Hematopoietic multipotent progenitor cell treated with erythropoietin and hydrocortisone succinate and interleukin-3 and kit ligand, for 8 days (in vitro differentiated cells): ENCODE measurements around the gene DOCK1.
A peak's percentile ranks its signal among the peaks of the same experiment; 100 is the strongest.
"Not testable (repeated sequence)": the region's sequence is repeated elsewhere in the genome, so short reads cannot be mapped to it uniquely, and the experiment has no call there.

ENCODE experiments used
- DNase-seq: peaks from one replicate; pipeline ENCODE4 v3.0.0-alpha.2; 2015

The DOCK1 gene

DNA sequence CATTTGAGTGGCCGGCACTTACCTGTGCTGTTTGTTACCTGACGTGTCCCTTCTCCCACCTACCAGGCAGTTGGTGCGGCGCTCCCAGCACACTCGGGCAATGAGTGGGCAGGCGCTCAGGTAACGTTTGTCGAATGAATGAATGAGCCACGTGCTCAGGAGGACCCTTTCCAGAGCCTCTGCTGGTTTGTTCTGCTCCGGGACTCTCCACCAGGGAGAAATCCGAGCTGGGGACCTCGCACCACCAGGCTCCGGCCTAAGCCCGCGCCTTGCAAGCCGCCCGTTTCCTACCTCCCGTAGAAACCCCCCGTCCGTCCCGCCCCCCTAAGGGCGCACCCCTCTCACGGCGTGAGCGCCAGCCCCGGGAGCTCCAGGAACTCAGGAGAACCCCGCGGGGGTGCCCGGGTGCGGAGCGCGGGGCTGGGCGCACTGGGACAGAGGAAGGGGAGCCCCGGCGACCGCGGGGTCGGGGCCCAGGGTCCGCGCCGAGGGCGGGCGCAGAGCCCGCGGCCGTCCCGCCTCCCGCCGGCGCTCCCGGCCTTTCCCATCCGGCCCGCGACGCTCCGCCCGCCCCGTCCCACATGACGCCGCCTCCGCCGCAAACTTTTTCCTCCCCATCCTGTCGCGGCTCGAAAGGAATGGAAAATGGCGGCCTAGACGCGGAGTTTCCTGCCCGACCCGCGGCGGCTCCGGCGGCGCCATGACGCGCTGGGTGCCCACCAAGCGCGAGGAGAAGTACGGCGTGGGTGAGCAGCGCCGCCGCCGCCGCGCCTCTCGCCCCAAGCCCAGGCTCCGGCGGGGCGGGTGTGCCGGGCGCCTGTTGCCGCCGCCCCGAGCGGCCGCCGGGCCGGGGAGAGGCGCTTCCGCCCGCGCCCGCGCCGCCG lies at the start of gene DOCK1:
TSS of gene DOCK1 (plus strand) at position 611 of the 884 bp plus-strand sequence. CDS start at position 701, 90 bp downstream.
- peak; percentile 19 for DNase-seq

DNA sequence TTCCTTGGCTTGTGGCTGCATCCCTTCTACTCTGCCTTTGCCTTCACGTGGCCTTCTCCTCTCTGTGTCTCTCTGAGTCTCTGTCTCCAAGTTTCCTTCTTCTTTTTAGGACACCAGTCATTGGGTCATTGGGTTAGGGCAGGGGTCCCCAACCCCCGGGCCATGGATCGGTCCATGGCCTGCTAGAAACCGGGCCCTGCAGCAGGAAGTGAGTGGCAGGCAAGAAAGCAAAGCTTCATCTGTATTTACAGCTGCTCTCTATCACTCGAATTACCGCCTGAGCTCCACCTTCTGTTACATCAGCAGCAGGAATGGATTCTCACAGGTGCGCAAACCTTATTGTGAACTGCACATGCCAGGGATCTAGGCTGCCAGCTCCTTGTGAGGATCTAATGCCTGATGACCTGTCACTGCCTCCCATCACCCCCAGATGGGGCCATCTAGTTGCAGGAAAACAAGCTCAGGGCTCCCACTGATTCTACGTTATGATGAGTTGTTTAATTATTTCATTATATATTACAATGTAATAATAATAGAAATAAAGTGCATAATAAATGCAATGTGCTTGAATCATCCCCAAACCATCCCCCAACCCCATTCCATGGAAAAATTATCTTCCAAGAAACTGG lies 47.9 kb upstream of the DOCK1 start:
- DNase-seq: no peak

- DNase-seq: no peak
Observed at GRCh38 chr10:126867567-126868365, 37.5 kb upstream of the DOCK1 start.

GRCh38 chr10:126868371-126868770 lies 36.9 kb upstream of the DOCK1 start:
- DNase-seq: no peak

DNA sequence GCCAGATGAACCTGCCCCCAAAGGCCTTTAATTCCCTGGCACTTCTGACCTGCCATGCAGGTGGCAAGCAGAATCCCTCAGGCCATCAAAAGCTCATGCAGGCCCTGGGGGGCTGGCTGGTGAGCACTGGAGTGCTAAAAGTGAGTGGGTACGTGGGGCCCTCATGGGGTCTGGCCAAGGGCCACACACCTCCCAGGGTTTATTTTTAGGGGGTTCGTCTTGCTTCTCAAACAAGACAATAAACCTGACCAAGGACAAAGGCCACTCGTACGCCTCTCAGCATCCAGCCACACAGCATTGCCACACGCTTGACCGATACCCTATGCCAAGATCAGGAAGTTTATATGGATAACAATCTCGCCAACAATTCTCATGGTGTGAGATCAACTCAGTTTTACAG lies 33.1 kb upstream of the DOCK1 start:
- no peak for DNase-seq

GRCh38 chr10:126872768-126873167 lies 32.5 kb upstream of the DOCK1 start:
- DNase-seq: no peak

- DNase-seq: no peak
Observed at GRCh38 chr10:126876456-126876855, 28.8 kb upstream of the DOCK1 start.

DNA sequence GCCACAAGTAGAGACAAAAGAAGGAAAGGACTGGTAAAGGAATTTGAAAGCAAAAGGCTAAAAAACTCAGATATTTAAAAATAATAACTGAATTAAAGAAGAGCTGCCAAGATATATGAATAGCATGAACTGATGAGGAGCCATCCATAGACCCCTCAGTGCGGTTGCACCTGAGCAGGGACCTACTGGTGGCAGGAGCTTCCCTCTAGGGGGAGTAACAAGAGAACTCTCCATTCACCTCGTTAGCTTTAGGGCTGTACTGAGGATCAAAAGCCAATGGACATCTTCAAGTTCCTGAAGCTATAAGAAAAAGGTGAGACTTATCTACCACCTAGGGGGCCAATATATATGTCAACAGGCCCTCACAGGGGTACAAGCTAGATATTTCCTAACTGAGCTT lies 27.8 kb upstream of the DOCK1 start:
- no peak for DNase-seq

DNA sequence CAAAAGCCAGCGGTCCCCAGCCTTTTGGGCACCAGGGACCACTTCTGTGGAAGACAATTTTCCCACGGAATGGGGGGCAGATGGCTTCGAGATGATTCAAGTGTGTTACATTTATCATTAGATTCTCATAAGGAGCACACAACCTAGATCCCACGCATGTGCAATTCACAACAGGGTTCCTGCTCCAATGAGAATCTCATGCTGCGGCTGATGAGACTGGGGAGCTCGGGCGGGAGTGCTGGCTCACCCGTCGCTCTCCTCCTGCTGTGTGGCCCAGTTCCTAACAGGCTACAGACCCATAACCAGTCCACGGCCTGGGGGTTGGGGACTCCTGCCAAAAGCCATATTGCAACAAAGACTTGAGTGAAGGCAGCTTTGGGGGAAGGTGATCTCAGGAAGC lies 26.6 kb upstream of the DOCK1 start:
- DNase-seq: no peak

- DNase-seq: no peak
Observed at GRCh38 chr10:126880926-126881325, 24.3 kb upstream of the DOCK1 start.

DNA sequence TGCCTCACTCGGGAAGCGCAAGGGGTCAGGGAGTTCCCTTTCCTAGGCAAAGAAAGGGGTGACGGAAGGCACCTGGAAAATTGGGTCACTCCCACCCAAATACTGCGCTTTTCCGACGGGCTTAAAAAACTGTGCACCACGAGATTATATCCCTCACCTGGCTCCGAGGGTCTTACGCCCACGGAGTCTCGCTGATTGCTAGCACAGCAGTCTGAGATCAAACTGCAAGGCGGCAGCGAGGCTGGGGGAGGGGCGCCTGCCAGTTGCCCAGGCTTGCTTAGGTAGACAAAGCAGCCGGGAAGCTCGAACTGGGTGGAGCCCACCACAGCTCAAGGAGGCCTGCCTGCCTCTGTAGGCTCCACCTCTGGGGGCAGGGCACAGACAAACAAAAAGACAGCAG lies 23.2 kb upstream of the DOCK1 start:
- DNase-seq: not testable (repeated sequence)

GRCh38 chr10:126888436-126888835 lies 16.8 kb upstream of the DOCK1 start:
- DNase-seq: not testable (repeated sequence)

- DNase-seq: no peak
Observed at GRCh38 chr10:126889421-126889820, 15.8 kb upstream of the DOCK1 start.

GRCh38 chr10:126890797-126891196 lies 14.4 kb upstream of the DOCK1 start:
- not testable (repeated sequence) for DNase-seq

DNA sequence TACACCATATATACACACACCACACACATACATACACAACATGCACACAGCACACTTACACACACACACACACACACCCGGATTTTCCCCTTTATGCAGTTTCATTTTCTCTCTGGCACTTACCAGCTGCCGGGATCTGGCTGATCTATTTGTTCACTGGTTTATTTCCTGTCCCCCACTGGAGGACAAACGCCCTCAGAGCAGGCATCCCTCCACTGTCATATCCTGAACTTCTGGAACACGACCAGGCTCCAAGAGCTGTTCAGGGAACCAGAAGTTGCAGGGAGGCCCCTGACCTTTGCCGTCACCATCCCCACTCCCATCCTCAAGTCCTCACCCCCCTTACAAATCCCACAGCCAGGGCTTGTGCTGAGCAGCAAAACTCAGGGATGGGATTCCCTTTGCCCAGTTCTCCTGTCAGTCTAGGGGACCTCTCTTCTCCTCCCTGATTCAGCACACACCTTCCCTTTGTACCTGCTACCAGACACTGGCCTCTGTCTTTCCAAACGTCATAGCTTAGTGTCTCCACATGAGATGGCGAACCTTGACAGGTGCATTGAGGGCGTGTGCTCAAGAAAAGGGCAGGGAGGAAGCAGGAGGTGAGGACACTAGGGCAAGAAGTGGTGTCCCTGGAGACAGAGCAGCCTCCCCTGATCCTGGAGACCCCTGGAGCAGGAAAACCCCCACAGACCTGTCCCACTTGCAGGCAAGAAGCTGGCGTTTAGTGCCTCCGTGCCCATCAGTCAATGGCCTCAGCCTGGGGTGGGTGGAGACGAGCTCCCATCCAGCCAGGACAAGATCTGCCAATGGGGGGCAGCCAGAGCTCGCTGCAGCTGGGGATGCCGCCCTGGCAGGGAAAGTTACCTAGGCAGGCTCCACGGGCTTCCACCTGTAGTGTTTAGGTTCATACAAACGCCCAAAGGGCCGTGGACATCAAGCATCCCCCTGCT lies 12.7 kb upstream of the DOCK1 start:
- no peak for DNase-seq

DNA sequence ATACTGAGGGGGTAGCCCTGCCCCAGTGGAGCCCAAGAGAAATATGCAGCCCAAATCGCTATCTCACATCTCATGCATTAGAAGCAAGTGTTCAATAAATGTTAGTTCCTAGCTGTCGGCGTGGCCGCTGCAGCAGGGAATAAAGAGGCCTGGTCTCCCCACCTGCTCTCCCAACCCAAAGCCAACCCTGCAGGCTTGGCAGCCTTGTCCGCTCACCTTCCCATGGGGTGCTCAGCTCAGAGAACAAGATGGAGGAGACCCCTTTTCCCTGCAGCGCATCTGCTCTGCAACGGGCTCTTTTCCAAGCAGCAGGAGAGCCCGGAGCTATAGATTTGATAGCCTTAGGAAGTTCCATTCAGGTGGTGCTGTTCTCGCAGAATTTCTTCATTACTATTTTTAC lies 12.0 kb upstream of the DOCK1 start:
- no peak for DNase-seq

DNA sequence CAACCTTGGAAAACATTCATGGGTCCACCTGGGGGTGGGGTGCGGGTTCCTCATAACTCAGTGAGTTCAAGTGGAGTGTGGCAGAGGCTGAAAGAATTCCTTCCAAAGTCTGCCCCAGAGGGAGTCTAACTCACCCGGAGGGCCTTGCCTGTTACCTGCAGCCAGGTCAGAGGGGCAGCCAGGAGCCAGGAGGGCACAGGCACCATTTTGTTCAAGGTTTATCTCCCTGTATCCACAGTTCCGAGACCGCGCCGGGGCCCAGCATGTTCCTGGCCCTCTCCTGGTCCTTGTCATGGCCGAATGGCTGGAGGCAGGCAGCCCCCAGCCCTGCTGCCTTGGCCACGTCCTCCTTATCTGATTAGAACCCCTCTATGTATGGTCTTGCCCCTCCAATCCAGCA lies 11.4 kb upstream of the DOCK1 start:
- DNase-seq: no peak

DNA sequence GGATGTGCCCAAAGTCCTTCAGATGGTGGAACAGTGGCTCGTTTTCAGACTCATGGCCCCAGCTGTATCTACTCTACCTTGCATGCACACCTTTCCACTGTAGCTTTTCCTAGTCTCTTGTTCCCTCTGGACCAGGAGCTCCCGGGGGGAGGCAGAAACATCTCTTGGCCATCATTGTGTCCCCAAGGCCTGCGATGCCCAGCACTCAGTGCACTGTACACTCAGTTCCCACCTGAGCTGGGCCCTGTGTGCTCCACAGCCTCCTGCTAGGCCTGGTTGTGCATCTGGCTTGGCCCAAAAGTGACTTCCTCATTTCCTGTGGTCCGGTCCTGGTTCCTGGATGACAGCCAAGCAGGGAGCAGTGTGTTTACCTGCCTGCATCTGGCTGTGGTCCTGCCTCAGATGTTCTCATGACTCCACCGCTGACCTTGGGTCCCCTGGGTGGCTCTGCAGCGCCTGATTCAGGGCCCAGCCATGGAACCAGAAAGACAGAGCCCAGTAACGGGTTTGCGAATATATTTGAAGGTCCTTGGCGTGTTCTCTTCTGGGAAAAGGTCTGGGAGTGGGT lies 9.9 kb upstream of the DOCK1 start:
- no peak for DNase-seq

DNA sequence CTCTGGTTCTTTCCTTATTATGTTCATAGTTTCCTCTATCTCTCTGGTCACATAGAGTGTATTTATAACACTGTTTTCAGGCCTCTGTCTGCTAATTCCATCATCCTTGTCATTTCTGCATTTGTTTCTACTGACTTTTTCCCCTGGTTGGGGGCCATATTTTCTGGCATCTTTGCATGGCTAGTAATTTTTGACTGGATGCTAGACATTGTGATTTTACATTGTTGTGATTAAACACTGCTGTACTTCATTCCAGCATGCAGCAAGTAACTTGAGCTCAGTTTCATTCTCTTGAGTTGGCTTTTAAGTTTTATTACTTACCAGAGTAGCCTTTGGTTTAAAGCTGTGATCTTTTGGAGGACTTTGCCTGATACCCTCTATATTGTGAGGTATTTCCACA lies 6.8 kb upstream of the DOCK1 start:
- no peak for DNase-seq

GRCh38 chr10:126899529-126899928 lies 5.7 kb upstream of the DOCK1 start:
- DNase-seq: not testable (repeated sequence)

GRCh38 chr10:126902157-126902556 lies 3.1 kb upstream of the DOCK1 start:
- DNase-seq: peak; percentile 32
